ENCODE data around the gene ZNF576. TPM values are rescaled to one million over a fixed set of nuclear protein-coding genes. Genes with fewer than 3 reads are reported as not detected.

ZNF576 gene
- total and polyA plus RNA-seq, 9 of the 15 experiments (the other 6 are each of a cell fraction or from before 2014, with no cell fraction given): 6.8 to 18.2 (median 12.2) TPM

DNA sequence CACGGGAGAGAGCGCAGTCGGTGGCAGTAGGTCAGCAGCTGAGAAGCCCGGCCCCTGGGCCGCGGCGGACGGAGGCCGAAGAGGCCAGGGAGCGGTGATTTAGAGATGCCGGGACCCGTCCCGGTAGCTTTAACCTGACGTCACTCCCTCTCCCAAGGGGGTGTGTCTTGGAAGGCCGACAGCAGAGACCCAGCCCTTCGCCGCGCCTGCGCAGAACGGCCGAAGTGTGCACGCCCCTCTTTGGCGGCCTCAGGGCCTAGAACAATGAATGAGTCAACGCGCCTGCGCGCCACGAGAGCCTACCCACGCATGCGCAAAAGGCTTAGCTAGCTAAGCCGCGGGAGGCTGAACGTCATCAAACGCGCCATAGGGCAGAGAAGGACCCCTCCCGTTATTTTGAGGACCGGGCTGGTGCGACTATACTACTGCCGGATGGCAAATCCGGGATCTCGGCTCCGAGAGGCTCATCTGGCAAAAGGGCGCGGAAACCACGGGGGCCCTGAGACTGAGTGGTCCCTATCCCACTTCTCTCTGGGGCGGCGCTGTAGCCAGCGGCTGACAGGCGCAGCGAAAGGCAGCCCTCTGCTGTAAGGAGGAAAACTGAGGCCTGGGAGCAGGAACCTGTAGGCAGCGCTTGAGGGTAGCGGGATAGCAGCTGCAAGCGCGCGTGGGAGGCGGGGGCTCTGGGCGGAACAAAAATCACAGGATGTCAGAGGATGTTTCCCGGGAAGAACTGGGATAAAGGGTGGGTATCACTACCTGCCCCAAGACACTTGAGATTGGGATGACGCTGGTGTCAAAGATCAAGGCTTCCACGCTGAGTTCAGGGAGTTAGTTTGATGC, at the start of gene ZNF576, which contains the start of gene IRGQ (continued):
- TF ChIP-seq NONO (IDR thresholded peaks at IDR 0.05; ENCODE audit: low read depth in 2 of 2, low read length in 1 of 2) (peak in 1 of 2 experiments; percentile 82; a peak in 1 of 4 replicates), CBFA2T3 (IDR thresholded peaks at IDR 0.05) (0 out of 2 replicates have a peak, but pooled peaks have one; percentile 5), RBM14 (IDR thresholded peaks at IDR 0.05; ENCODE audit: borderline replicate concordance, insufficient read depth, low read depth, low read length) (no peak), ZNF445 (CRISPR knock-in tag; IDR thresholded peaks at IDR 0.05; ENCODE audit: low read depth) (no peak), NFIC (IDR thresholded peaks at IDR 0.05) (no peak), ZNF174 (CRISPR knock-in tag; IDR thresholded peaks at IDR 0.05) (no peak), TSHZ1 (CRISPR knock-in tag; IDR thresholded peaks at IDR 0.05) (no peak)
- TF ChIP-seq, protein P1, sequence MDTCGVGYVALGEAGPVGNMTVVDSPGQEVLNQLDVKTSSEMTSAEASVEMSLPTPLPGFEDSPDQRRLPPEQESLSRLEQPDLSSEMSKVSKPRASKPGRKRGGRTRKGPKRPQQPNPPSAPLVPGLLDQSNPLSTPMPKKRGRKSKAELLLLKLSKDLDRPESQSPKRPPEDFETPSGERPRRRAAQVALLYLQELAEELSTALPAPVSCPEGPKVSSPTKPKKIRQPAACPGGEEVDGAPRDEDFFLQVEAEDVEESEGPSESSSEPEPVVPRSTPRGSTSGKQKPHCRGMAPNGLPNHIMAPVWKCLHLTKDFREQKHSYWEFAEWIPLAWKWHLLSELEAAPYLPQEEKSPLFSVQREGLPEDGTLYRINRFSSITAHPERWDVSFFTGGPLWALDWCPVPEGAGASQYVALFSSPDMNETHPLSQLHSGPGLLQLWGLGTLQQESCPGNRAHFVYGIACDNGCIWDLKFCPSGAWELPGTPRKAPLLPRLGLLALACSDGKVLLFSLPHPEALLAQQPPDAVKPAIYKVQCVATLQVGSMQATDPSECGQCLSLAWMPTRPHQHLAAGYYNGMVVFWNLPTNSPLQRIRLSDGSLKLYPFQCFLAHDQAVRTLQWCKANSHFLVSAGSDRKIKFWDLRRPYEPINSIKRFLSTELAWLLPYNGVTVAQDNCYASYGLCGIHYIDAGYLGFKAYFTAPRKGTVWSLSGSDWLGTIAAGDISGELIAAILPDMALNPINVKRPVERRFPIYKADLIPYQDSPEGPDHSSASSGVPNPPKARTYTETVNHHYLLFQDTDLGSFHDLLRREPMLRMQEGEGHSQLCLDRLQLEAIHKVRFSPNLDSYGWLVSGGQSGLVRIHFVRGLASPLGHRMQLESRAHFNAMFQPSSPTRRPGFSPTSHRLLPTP (IDR thresholded peaks at IDR 0.05; ENCODE audit: borderline replicate concordance, extremely low read depth, insufficient read length): no peak
- TF ChIP-seq, protein P2, sequence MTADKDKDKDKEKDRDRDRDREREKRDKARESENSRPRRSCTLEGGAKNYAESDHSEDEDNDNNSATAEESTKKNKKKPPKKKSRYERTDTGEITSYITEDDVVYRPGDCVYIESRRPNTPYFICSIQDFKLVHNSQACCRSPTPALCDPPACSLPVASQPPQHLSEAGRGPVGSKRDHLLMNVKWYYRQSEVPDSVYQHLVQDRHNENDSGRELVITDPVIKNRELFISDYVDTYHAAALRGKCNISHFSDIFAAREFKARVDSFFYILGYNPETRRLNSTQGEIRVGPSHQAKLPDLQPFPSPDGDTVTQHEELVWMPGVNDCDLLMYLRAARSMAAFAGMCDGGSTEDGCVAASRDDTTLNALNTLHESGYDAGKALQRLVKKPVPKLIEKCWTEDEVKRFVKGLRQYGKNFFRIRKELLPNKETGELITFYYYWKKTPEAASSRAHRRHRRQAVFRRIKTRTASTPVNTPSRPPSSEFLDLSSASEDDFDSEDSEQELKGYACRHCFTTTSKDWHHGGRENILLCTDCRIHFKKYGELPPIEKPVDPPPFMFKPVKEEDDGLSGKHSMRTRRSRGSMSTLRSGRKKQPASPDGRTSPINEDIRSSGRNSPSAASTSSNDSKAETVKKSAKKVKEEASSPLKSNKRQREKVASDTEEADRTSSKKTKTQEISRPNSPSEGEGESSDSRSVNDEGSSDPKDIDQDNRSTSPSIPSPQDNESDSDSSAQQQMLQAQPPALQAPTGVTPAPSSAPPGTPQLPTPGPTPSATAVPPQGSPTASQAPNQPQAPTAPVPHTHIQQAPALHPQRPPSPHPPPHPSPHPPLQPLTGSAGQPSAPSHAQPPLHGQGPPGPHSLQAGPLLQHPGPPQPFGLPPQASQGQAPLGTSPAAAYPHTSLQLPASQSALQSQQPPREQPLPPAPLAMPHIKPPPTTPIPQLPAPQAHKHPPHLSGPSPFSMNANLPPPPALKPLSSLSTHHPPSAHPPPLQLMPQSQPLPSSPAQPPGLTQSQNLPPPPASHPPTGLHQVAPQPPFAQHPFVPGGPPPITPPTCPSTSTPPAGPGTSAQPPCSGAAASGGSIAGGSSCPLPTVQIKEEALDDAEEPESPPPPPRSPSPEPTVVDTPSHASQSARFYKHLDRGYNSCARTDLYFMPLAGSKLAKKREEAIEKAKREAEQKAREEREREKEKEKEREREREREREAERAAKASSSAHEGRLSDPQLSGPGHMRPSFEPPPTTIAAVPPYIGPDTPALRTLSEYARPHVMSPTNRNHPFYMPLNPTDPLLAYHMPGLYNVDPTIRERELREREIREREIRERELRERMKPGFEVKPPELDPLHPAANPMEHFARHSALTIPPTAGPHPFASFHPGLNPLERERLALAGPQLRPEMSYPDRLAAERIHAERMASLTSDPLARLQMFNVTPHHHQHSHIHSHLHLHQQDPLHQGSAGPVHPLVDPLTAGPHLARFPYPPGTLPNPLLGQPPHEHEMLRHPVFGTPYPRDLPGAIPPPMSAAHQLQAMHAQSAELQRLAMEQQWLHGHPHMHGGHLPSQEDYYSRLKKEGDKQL (CRISPR knock-in tag; IDR thresholded peaks at IDR 0.05; ENCODE audit: borderline replicate concordance): no peak
